HG03135 (cell line): ENCODE measurements around the gene LCE1E.

Experiments
- ATAC-seq: cut with Tn5 transposase; IDR thresholded peaks from one replicate; pipeline ENCODE4 v1.9.1; 2021; ENCODE audit warnings: mild to moderate bottlenecking, moderate library complexity; ENCODE audit not compliant: unreplicated experiment

The LCE1E gene, protein sequence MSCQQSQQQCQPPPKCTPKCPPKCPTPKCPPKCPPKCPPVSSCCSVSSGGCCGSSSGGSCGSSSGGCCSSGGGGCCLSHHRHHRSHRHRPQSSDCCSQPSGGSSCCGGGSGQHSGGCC

DNA sequence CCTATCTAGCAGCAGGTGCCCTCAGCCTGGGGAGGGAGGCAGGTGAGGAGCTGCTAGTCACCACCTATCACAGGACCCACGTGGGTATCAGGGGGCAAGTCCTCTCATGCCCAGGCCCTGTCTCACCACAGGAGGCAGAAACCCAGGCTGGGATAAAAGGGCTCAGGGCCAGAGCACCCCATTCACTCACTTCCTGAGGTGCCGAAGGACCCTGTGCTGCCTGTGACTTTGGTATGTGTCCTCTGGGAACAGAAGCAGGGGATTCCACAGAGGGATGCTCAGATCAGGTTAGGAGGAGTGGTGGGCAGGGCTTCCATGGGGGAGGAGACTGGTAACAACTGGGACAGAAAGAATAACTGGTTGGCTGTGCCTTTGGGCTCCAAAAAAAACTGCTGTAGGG lies at the start of gene LCE1E:
Gene LCE1E, plus strand, starts transcription at position 181 of the 400 bp plus-strand sequence. CDS start 1,043 bp downstream, outside the sequence.
- ATAC-seq, result no peak

DNA sequence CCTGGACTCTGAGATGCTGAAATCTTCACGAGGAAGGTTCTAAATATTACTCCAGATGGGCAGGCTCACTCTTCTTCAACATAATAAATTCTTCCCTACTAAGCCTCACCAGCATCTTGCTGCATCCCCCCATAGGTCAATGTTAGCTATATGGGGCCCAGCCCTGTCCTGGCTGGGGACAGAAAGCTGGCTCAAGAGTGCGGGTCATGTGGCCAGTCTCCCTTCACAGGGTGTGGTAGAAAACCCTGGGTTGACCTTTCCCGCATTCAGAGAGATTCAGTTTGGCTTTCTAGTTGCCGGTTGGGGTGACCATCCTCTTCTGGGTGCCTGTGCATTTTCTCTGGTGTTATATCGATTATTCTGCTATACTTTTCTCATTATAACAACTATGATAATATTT lies 48.1 kb upstream of the LCE1E start:
- no peak for ATAC-seq

- no peak for ATAC-seq
Observed at GRCh38 chr1:152739841-152740240, 46.2 kb upstream of the LCE1E start.

- no peak for ATAC-seq
Observed at GRCh38 chr1:152741656-152742055, 44.4 kb upstream of the LCE1E start.

DNA sequence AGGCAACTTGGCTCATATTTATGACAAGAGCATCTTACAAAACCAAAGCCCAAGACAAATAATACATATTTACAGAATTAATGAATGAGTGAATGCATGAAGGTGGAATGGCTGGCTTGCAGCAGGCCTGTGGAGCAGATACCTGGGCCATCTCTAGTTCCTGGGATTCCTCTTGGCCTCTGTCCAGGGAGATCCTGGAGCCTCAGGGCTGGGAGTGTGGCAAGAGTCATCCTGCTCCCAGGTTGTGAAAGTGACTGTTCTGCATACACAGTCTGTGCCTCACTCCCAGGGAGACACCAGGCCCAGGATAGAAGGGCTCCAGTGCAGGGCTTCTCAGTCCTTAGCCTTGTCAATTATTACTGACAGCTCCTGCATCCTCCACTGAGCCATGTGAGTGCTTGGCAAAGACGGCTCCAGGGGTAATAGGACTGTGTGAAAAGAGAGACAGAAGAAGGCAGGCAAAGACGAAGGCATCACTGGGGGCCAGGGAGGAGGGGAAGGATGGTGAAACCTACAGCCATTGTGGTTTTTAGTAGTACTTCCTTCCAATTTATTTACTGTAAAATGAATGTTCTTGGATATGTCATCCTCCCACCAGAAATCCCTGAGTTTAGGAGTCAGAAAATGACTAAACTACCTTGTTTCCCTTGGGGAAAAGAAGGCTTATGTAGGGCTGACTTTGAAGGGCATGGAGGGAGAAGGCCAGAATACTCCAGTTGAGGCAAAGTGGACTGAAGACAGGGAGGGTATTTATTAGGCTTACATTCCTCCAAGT lies 42.5 kb upstream of the LCE1E start:
- no peak for ATAC-seq

DNA sequence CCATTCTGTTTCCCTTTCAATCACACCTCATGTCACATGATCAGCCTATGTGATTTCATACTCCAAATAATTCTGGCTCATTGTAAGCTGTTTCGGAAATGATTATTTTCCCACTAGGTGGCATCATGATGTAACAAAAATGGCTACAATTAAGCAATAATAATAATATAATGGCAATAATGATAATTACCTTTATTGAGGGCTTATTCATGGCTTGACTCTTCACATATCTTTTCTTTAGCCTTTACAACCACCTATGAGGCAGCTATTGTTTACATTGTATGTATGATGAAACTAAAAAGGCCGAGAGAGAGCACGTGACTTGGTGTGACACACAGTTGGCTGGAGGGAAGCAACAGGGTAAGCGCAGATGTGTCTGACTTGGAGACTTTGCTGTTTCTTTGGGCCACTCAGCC lies 40.8 kb upstream of the LCE1E start:
- no peak for ATAC-seq

DNA sequence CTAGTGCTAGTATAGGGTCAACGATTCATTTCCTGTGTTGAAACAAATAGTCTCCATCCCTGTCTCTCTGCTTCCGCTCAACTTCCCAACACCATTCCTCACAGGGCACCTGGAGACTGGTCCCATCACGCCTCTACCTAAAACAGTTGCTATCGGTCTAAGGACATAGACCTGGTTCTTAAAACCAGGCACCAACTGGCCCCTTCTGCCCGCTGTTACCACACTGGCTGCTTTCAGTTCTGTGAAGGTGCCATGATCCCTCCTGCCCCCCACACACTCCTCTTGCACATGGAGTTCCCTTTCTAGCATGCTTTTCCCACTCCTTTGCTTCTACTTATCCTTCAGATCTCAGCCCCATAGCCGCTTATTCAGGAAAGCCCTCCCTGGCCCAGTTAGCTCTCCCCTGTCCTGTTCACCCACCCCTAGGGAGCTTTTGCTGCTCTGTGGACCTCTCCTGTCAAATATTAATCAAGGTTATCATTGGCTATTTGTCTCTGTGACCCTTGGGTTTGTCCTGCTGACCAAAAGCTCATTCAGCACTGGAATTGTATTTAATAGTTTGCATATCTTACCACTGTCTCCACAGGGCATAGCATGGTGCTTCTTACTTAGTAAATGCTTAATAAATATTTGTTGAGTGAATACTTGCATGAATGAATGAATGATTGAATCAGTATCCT lies 40.2 kb upstream of the LCE1E start:
- ATAC-seq, result no peak

DNA sequence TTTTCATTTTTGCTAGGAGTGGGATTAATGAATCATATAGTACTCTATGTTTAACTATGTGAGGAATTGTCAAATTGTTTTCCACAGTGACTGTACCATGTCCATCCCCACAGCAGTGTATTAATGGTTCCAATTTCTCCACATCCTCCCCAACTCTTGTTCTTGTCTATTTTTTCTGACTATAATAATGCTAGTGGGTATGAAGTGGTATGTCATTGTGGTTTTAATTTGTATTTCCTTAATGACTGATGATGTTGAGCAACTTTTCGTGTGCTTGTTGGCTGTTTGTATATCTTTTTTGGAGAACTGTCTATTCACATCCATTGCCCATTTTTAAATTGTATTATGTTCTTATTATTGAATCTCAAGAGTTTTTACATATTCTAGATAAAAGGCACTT lies 38.2 kb upstream of the LCE1E start:
- no peak for ATAC-seq

GRCh38 chr1:152752225-152752624 lies 33.8 kb upstream of the LCE1E start:
- ATAC-seq, result no peak

DNA sequence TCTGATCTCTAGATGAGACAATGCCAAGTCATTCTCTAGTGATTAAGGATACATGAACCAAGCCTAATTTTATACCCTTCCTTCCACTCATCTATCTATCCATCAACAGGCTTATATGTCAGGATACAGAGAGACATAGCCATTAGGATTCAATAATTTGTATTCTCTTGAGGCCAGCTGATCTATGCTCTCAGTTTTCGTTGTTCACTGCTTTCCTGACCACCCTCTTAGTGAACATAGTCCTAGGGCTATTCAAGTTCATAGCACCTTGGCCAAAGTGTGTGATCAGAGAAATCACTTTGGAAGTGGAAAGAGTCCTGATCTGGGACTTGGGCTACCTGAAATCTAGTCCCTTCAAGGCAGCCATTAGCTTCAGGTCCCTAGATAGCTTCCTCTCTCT lies 32.5 kb upstream of the LCE1E start:
- ATAC-seq, result no peak

DNA sequence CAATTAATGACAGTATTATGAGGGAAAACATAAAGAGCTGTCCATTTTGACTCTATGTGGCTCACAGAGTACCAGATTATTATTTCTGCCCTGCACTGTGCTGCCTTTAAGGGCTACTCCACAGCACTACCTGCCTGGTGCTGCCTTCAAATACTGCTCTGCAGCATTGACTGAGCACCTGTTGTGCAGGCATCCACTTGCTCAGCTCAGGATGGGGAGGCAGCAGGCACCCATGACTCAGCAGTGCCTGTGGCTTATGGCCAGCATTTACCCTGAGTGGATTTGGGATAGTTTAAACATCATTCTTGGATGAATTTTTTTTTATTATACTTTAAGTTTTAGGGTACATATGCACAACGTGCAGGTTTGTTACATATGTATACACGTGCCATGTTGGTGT lies 29.2 kb upstream of the LCE1E start:
- ATAC-seq, result no peak

DNA sequence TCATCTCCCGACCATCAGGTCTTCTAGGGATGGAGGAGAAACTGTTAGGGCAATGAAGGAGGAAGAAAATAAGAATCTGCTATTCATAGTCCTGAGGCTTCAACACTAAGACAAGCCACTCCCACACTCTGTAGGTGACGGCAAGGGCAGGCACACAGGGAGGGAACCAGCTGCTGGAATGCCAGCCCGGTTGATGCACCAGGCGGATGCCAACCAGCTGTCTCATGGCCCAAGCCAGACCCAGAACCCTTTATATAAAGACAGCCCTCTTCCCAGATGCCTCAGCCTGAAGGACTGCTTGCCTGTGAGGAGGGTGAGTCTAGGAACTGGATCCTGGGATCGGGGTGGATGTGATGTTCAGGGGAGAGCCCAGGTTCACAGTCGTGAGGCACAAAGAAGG lies 28.3 kb upstream of the LCE1E start, which contains the start of gene KPRP:
Gene KPRP, plus strand, starts transcription at position 279 of the 400 bp plus-strand sequence. CDS start 1,564 bp downstream, outside the sequence.
- no peak for ATAC-seq

GRCh38 chr1:152758636-152759035 lies 27.4 kb upstream of the LCE1E start:
- no peak for ATAC-seq

GRCh38 chr1:152759453-152760173 lies 26.4 kb upstream of the LCE1E start:
- ATAC-seq, result no peak

DNA sequence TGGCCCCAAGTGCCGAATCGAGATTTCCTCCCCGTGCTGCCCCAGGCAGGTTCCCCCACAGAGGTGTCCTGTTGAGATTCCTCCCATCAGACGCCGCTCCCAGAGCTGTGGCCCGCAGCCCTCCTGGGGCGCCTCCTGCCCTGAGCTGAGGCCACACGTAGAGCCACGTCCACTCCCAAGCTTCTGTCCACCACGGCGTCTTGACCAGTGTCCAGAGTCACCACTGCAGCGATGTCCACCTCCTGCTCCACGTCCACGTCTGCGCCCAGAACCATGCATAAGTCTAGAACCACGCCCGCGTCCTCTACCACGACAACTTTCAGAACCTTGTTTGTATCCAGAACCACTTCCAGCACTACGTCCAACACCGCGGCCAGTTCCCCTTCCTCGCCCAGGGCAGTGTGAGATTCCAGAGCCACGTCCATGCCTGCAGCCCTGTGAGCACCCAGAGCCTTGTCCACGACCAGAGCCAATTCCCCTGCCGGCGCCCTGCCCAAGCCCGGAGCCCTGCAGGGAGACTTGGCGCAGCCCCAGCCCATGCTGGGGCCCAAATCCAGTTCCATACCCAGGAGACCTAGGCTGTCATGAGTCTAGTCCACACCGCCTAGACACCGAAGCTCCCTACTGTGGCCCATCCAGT lies 25.4 kb upstream of the LCE1E start:
- no peak for ATAC-seq

GRCh38 chr1:152761609-152762213 lies 24.3 kb upstream of the LCE1E start:
- no peak for ATAC-seq

- ATAC-seq, result no peak
Observed at GRCh38 chr1:152768847-152769533, 17.1 kb upstream of the LCE1E start.

GRCh38 chr1:152770411-152770810 lies 15.6 kb upstream of the LCE1E start:
- no peak for ATAC-seq

DNA sequence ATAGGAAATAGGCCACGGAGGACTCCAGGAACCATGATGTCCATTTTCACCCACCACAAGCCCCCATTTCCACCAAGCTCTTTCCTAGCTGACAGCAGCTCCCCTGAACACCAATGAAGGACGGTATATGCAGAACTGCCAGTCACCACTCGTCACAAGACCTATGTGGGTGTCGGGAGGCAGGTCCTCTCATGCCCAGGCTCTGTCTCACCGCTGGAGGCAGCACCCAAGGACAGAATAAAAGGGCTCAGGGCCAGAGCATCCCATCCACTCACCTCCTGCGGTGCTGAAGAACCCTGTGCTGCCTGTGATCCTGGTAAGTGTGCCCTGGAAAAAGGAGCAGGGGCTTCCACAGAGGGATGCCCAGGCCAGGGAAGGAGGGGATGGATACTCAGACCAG lies 11.2 kb upstream of the LCE1E start, which contains the start of gene LCE1F:
Gene LCE1F, plus strand, starts transcription at position 266 of the 400 bp plus-strand sequence. CDS start 1,232 bp downstream, outside the sequence.
- ATAC-seq, result no peak

GRCh38 chr1:152776361-152776760 lies 9.7 kb upstream of the LCE1E start:
- no peak for ATAC-seq
